ENCODE data around the gene USP40.

The USP40 gene

DNA sequence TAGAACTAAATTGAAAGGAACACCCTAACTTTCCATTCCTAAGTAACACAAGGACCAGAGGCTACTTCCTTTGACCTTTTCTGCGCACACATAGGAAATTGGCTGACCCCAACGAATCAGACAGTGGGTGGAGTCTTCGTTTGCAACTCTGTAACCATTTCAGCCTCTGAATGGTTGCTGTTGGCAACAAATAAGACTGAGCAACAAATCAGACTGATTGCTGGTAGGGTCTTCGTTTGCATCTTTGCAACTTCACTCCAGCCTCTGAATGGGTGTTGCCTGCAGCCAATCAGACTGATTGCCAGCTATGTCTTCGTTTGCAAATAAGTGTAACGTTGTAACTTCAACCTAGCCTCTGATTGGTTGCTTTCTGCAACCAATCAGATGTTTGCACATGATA is 34.6 kb downstream of the USP40 start:
- Mint-ChIP-seq H3K9me3 (no peaks in the 10 kb centered on the region), H3K4me3 (no peak overlapping the region), H3K36me3 (ENCODE audit: low read depth) (peaks cover 49% of the 10 kb centered on the region), H3K4me1 (no peaks in the 10 kb centered on the region), H3K27me3 (ENCODE audit: low read depth, poor library complexity) (no peaks in the 10 kb centered on the region), H3K27ac (peak overlapping the region; percentile 66)
- TF ChIP-seq, protein P1, sequence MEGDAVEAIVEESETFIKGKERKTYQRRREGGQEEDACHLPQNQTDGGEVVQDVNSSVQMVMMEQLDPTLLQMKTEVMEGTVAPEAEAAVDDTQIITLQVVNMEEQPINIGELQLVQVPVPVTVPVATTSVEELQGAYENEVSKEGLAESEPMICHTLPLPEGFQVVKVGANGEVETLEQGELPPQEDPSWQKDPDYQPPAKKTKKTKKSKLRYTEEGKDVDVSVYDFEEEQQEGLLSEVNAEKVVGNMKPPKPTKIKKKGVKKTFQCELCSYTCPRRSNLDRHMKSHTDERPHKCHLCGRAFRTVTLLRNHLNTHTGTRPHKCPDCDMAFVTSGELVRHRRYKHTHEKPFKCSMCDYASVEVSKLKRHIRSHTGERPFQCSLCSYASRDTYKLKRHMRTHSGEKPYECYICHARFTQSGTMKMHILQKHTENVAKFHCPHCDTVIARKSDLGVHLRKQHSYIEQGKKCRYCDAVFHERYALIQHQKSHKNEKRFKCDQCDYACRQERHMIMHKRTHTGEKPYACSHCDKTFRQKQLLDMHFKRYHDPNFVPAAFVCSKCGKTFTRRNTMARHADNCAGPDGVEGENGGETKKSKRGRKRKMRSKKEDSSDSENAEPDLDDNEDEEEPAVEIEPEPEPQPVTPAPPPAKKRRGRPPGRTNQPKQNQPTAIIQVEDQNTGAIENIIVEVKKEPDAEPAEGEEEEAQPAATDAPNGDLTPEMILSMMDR (IDR thresholded peaks at IDR 0.05) = no peak
- no peak for DNase-seq

DNA sequence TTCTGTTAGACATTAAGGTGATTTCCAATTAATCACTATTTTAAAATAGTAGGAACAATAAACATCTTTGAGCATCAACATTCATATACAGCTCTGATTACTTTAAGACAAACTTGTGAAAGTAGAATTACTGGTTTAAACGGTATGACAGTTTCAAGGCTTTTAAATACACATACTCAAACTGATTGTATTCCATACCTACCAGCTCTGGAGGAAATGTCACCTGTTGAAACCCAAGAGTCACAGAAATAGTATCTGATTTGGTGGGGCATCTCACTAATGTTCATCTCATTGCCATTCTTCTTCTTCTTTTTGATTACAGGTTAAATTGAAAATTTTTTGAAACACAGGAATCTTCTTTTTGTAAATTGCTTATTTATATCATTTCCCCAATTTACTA is 36.2 kb downstream of the USP40 start:
- DNase-seq = no peak
- H3K4me1 Mint-ChIP-seq = no peaks in the 10 kb centered on the region
- H3K9me3 Mint-ChIP-seq = no peaks in the 10 kb centered on the region
- no peak overlapping the region for H3K27ac Mint-ChIP-seq
- peaks cover 43% of the 10 kb centered on the region for H3K36me3 Mint-ChIP-seq (ENCODE audit: low read depth)
- TF ChIP-seq, protein P1 (IDR thresholded peaks at IDR 0.05) = no peak
- H3K27me3 Mint-ChIP-seq (ENCODE audit: low read depth, poor library complexity) = no peaks in the 10 kb centered on the region
- no peak overlapping the region for H3K4me3 Mint-ChIP-seq

DNA sequence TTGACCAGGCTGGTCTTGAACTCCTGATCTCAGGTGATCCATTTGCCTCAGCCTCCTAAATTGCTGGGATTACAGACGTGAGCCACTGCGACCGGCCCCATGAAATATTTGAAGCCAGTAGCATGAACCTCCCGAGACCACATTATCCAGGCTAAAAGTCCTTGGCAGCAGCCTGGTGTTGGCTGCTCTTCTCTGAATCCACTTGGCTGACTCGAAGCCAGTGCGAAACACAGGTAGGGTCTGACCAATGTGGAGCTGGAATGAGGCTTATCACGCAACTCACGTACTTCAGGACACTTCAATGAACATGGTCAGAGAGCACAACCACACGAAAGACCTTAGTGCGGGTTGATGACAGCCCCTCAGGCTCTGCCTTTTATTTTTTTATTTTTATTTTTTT is 38.4 kb downstream of the USP40 start:
- no peaks in the 10 kb centered on the region for H3K9me3 Mint-ChIP-seq
- TF ChIP-seq, protein P1 (IDR thresholded peaks at IDR 0.05) = no peak
- peaks cover 57% of the 10 kb centered on the region for H3K36me3 Mint-ChIP-seq (ENCODE audit: low read depth)
- peak overlapping the region; percentile 58 for H3K27ac Mint-ChIP-seq
- no peak for DNase-seq
- no peaks in the 10 kb centered on the region for H3K27me3 Mint-ChIP-seq (ENCODE audit: low read depth, poor library complexity)
- no peak overlapping the region for H3K4me3 Mint-ChIP-seq
- no peaks in the 10 kb centered on the region for H3K4me1 Mint-ChIP-seq

DNA sequence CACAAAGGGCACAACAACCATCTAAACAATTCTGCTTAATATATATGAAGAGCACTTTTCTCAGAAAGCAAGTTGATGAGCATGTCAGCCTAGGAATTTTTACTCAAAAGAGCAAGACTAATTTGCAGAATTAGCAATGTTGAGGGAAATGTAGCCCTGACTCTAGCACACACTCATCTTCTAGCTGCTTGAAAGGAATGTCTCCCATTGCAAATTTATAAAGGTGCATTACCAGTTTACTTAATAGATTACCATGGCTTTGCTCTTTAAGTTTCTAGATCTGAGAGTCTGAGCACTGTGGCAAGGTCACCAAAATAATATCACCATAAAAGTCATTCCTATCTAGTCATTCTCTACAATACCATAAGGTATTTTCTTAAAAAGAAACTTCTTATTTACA is 40.8 kb downstream of the USP40 start:
- H3K36me3 Mint-ChIP-seq (ENCODE audit: low read depth) = peaks cover 61% of the 10 kb centered on the region
- no peak overlapping the region for H3K4me3 Mint-ChIP-seq
- H3K4me1 Mint-ChIP-seq = no peaks in the 10 kb centered on the region
- H3K27me3 Mint-ChIP-seq (ENCODE audit: low read depth, poor library complexity) = no peaks in the 10 kb centered on the region
- H3K27ac Mint-ChIP-seq = no peak overlapping the region
- H3K9me3 Mint-ChIP-seq = no peaks in the 10 kb centered on the region
- TF ChIP-seq, protein P1 (IDR thresholded peaks at IDR 0.05) = no peak
- no peak for DNase-seq

DNA sequence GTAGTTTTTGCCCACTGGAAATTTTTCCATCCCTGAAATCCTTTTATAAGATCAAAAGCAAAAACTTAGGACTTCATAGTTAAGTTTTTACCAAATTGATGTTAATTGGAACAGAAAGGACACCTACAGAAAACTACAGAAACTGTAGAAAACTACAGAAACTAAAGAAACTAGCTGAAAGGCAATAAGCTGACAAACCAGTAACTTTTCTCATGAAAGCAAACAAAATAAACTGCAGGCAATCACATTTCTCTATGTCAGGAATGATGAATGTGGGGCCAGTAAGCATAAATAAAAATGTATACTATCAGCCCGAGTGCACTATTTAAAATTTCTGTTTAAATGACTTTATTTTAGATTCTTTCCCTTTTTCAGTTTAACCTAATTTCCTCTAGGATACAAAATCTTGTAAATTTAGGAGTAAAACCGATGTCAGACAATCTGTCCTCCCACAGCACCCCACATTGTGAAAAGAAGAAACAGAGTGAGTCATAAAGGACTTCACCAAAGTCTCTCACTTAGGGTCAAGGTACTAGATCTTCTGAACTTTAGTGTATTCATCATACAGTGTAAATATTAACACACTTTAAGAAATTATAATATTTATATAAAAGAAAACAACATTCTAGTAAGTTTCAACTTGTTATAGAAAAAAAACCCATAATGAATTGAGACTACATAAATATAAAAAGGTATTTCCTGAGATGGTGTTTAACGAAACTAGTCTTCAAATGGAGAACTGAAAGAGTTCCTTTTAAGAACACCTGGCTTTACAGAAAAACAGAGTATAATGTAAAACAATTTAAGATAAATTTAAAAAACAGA is 46.6 kb downstream of the USP40 start:
- TF ChIP-seq, protein P1 (IDR thresholded peaks at IDR 0.05) = no peak
- Mint-ChIP-seq H3K27ac (peak overlapping the region; percentile 46), H3K4me3 (no peak overlapping the region), H3K36me3 (ENCODE audit: low read depth) (peaks cover 75% of the 10 kb centered on the region), H3K27me3 (ENCODE audit: low read depth, poor library complexity) (no peaks in the 10 kb centered on the region), H3K4me1 (peaks cover 11% of the 10 kb centered on the region), H3K9me3 (peaks cover 8% of the 10 kb centered on the region)
- no peak for DNase-seq
